GM18907 (cell line): Measurements from ENCODE around the gene CRTC3.
"Not testable (repeated sequence)": the region's sequence is repeated elsewhere in the genome, so short reads cannot be mapped to it uniquely, and the experiment has no call there.

Experiments used
- ATAC-seq: cut with Tn5 transposase; IDR thresholded peaks from one replicate; pipeline ENCODE4 v1.9.1; 2021; ENCODE audit warnings: mild to moderate bottlenecking, moderate library complexity; ENCODE audit not compliant: unreplicated experiment

CRTC3 gene

GRCh38 chr15:90645873-90646575 is 116.3 kb downstream of the CRTC3 start:
- ATAC-seq, result no peak

GRCh38 chr15:90646662-90647305 is 117.1 kb downstream of the CRTC3 start:
- ATAC-seq, result no peak

- ATAC-seq, result no peak
Observed at GRCh38 chr15:90647326-90647725, 117.6 kb downstream of the CRTC3 start.

GRCh38 chr15:90648137-90649070 is 118.7 kb downstream of the CRTC3 start:
- ATAC-seq, result peak; percentile 61

- no peak for ATAC-seq
Observed at GRCh38 chr15:90650117-90650955, 120.6 kb downstream of the CRTC3 start.

- ATAC-seq, result no peak
Observed at GRCh38 chr15:90650956-90651689, 121.4 kb downstream of the CRTC3 start.

GRCh38 chr15:90654233-90655136 is 124.8 kb downstream of the CRTC3 start:
- ATAC-seq, result no peak

- ATAC-seq, result peak; percentile 38
Observed at GRCh38 chr15:90657520-90658172, 127.9 kb downstream of the CRTC3 start.

GRCh38 chr15:90659481-90659880 is 129.8 kb downstream of the CRTC3 start:
- no peak for ATAC-seq

GRCh38 chr15:90660195-90660998 is 130.7 kb downstream of the CRTC3 start:
- ATAC-seq, result peak; percentile 53

- ATAC-seq, result not testable (repeated sequence)
Observed at GRCh38 chr15:90660999-90661330, 131.2 kb downstream of the CRTC3 start.

- ATAC-seq, result not testable (repeated sequence)
Observed at GRCh38 chr15:90664081-90664461, 134.3 kb downstream of the CRTC3 start.

- ATAC-seq, result peak; percentile 23
Observed at GRCh38 chr15:90664650-90665287, 135.0 kb downstream of the CRTC3 start.

- peak; percentile 66 for ATAC-seq
Observed at GRCh38 chr15:90665288-90666134, 135.8 kb downstream of the CRTC3 start.

- ATAC-seq, result no peak
Observed at GRCh38 chr15:90666135-90666909, 136.6 kb downstream of the CRTC3 start.
